ENCODE measurements around the gene VPS35. TPM values are rescaled to one million over a fixed set of nuclear protein-coding genes. Genes with fewer than 3 reads are reported as not detected.

VPS35 gene
- total RNA-seq, 1 experiment from 2014 or later, result 70.4 TPM

- H2BK5ac ChIP-seq (ENCODE audit: insufficient read length, low read length), result no peak overlapping the region
- H4K91ac ChIP-seq (ENCODE audit: insufficient read length, low read depth, low read length), result no peak overlapping the region
- no peaks in the 10 kb centered on the region for H3K79me1 ChIP-seq (ENCODE audit: insufficient read depth, low read depth, low read length, poor library complexity, severe bottlenecking)
- no peak overlapping the region for H3K4ac ChIP-seq (ENCODE audit: low read depth, low read length)
- no peak for TF ChIP-seq CTCF (conservative IDR thresholded peaks at IDR 0.05)
- H3T11ph ChIP-seq (ENCODE audit: low read length), result no peak overlapping the region
- no peak overlapping the region for H3K56ac ChIP-seq (ENCODE audit: insufficient read length, low read depth, low read length)
- H3K27me3 Mint-ChIP-seq (ENCODE audit: low read depth), result no peaks in the 10 kb centered on the region
- no peak overlapping the region for H2BK12ac ChIP-seq (ENCODE audit: insufficient read length, low read depth, low read length)
- no peak for DNase-seq
- peaks cover 21 to 49% (median 40%) of the 10 kb centered on the region in 3 experiments for H3K36me3 Mint-ChIP-seq (ENCODE audit: insufficient read depth in 1 of 3, low read depth in 3 of 3)
- H3K14ac ChIP-seq (ENCODE audit: insufficient read depth, low read length), result no peak overlapping the region
- no peak overlapping the region for H3K27ac Mint-ChIP-seq
- H2BK15ac ChIP-seq (ENCODE audit: low read depth, low read length), result no peak overlapping the region
- H3K4me2 ChIP-seq (ENCODE audit: insufficient read depth, insufficient read length, low read length), result no peak overlapping the region
- no peaks in the 10 kb centered on the region for H3K4me1 ChIP-seq (ENCODE audit: insufficient read depth, low read length)
- WGBS (ENCODE audit: extremely low coverage, insufficient read length, low lambda C conversion rate), result no CpG with 5 or more reads among the region's 1 CpG
- no peak overlapping the region for H3K4me3 Mint-ChIP-seq
- H2AK5ac ChIP-seq (ENCODE audit: insufficient read length, low read length), result no peak overlapping the region
- no peak overlapping the region for H2BK120ac ChIP-seq (ENCODE audit: low read depth, low read length, poor library complexity, severe bottlenecking)
- no peaks in the 10 kb centered on the region for H3K23me2 ChIP-seq (ENCODE audit: insufficient read length, low read depth, low read length, poor library complexity, severe bottlenecking)
- no peaks in the 10 kb centered on the region for H3K27me3 ChIP-seq (ENCODE audit: insufficient read depth, low read length)
- H3K9me3 Mint-ChIP-seq, result 0 out of 5 replicates have a peak, but pooled peaks cover 0 to 3% of the 10 kb centered on the region in 2 experiments
- H3K27ac ChIP-seq (ENCODE audit: insufficient read length, low read depth, low read length), result no peak overlapping the region
- H3K9ac ChIP-seq (ENCODE audit: extremely low read depth, insufficient read length, low read length), result no peak overlapping the region
- H3K79me2 ChIP-seq (ENCODE audit: insufficient read depth, low read length), result no peaks in the 10 kb centered on the region
- no peaks in the 10 kb centered on the region for H4K20me1 ChIP-seq (ENCODE audit: control insufficient read depth, insufficient read depth, insufficient read length)
- H2BK20ac ChIP-seq (ENCODE audit: low read depth, low read length, poor library complexity, severe bottlenecking), result no peak overlapping the region
- H4K8ac ChIP-seq (replicated peaks; ENCODE audit: insufficient read length, low read depth, low read length), result no peak overlapping the region
- no peak overlapping the region for H4K5ac ChIP-seq (ENCODE audit: insufficient read length, low read depth, low read length)
- no peak overlapping the region for H3K23ac ChIP-seq (ENCODE audit: insufficient read length, low read depth, low read length)
- no peak overlapping the region for H3K18ac ChIP-seq (ENCODE audit: insufficient read length, low read depth, low read length)
- no peak overlapping the region for H2AFZ ChIP-seq (ENCODE audit: low read length)
- H3K4me1 Mint-ChIP-seq, result no peaks in the 10 kb centered on the region
- H3K9me3 ChIP-seq (ENCODE audit: control insufficient read depth, low read depth, low read length), result no peaks in the 10 kb centered on the region
These were observed 30.1 kb downstream of the VPS35 start for GRCh38 chr16:46658925-46659324.
